Midbrain (tissue), 1 donor: Measurements from ENCODE around the gene CXCL6.

Experiments used
- DNase-seq: peaks from one replicate; lab custom pipeline; 2025; lab: John Stamatoyannopoulos, UW

CXCL6 gene

DNA sequence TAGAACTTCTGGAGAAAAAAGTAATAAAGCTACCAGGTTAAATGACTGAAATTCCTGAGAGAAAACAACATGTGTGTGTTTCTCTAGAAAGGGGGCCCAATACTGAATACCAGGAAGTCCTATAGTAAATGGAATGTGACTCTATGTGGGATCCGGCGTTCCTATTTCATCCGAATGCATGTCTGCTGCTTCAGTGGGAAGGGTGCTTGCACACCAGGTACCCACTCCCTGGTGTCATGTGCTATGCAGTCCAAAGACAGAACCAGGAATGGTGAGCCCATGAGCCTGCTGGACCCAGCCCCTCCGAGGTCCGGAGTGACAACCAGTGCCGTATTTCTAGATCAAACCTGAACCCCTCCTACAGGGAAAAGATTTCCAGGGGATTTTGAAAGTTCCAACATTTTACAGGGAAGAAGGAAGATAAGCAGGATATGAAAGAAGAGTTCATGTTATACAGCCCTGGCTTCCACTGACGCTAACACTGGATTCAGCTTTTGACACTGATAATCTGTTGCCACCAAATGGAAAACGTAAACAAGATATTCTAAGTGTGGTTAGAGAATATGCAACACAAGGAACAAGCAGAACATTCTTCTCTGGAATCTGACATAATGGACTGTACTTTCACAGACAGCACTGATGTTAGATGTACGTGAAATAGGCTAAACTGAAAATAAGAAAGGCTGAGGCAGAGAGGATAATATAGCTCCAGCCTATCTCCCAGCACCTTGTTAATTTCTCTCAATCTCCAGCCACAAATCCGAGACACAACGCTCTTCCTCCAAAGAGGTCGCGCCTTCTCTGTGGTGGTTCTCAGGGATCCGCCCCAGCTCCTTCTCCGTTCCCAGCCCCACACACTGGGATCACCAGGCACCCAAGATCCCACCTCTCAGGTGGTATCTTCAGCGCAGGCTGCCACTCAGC, 32.0 kb downstream of the CXCL6 start:
- DNase-seq, result no peak

DNA sequence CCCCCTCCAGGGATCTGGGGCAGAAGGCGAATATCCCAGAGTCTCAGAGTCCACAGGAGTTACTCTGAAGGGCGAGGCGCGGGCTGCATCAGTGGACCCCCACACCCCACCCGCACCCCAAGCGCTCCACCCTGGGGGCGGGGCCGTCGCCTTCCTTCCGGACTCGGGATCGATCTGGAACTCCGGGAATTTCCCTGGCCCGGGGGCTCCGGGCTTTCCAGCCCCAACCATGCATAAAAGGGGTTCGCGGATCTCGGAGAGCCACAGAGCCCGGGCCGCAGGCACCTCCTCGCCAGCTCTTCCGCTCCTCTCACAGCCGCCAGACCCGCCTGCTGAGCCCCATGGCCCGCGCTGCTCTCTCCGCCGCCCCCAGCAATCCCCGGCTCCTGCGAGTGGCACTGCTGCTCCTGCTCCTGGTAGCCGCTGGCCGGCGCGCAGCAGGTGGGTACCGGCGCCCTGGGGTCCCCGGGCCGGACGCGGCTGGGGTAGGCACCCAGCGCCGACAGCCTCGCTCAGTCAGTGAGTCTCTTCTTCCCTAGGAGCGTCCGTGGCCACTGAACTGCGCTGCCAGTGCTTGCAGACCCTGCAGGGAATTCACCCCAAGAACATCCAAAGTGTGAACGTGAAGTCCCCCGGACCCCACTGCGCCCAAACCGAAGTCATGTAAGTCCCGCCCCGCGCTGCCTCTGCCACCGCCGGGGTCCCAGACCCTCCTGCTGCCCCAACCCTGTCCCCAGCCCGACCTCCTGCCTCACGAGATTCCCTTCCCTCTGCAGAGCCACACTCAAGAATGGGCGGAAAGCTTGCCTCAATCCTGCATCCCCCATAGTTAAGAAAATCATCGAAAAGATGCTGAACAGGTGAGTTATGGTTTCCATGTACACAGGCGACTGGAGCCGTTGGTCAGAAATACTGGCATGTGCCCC, 32.9 kb downstream of the CXCL6 start, which contains the start of gene CXCL1:
CXCL1 (plus strand) TSS at position 264 of the 926 bp plus-strand sequence; CDS start at position 342, 78 bp downstream.
- no peak for DNase-seq

DNA sequence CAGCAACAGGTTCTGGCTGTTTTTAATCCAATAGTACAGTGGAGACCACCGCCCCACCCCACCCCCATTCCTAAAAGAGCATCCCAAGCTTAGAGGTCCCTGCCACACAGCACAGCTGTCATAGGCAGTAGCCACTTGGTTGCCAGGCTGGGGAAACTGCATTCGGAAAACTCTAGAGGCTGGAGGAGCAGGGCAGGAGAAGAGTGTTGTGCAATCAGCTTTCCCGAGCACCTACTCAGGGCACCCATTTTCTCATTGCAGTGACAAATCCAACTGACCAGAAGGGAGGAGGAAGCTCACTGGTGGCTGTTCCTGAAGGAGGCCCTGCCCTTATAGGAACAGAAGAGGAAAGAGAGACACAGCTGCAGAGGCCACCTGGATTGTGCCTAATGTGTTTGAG, 33.8 kb downstream of the CXCL6 start:
- no peak for DNase-seq

DNA sequence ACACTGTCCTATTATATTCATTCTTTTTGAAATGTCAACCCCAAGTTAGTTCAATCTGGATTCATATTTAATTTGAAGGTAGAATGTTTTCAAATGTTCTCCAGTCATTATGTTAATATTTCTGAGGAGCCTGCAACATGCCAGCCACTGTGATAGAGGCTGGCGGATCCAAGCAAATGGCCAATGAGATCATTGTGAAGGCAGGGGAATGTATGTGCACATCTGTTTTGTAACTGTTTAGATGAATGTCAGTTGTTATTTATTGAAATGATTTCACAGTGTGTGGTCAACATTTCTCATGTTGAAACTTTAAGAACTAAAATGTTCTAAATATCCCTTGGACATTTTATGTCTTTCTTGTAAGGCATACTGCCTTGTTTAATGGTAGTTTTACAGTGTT, 34.3 kb downstream of the CXCL6 start:
- DNase-seq, result no peak

DNA sequence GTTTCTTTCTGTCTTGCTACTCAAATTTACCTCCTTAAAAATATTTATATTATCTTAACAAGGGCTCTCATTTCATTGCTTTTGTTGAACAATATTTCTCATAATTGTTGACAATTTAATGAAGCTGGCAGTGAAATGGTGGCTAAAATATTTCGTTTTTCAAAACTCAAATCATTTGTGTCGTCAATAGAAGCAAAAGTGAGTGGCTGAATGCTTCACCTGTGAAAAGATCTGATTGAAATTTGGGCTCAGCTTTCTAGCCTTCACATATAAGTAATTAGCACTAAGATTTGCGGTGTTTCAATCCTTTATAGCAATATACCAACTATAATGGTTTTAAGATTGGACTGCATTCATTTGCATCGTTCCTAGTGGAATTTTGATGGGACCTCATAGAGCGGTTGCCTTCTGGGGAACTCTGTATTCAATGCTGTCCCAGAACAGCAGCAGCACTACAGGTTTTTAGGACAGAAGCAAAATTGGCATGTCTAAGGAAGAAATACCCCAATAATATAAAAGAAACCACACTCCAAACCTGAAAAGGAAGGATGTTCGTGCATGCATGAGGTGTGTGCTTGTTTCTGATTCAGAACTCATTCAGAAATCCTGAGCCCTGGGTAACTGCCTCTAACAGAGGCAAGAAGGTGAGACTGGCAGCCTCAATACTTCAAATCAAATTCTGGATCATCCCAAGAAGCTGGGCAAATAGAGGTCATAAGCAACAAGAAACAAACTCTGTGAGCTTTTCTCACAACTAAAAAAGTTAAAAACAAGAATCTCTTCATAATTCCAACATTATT, 35.2 kb downstream of the CXCL6 start:
- no peak for DNase-seq

DNA sequence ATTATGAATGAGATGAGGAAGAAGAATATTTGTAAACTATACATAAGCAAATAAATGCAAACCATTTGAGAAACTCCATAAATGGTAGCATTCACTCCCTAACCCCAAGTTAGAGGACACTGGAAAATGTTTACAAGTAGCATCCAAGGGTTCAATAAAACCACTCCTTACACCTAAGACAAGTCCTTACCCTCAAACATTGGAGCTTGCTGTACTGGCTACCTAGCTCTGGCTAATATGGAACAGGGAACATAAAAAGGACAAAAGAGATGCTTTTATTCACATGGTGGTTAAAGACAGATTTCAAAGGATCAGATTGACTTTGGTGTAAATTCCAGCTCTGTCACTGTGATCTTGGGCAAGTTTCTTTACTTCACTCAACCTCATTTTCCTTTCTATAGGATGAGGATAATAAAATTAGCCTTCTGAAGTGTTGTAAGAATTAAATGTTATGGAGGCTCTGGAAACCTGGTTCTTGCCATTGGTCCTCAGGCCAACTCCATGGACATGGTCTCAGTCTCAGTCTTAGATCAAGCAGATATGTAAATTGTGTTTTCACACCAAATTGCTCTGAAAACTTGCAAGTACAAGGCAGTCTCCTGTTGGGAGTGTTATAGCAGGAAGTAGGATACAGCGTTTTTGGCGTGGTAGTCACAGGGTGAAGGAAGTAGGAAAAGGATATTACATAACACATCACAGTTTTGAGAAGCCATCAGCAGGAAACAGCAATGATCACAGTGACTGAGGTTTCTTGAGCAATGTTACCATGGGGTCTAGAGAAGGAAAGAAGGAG, 36.0 kb downstream of the CXCL6 start:
- DNase-seq, result no peak

DNA sequence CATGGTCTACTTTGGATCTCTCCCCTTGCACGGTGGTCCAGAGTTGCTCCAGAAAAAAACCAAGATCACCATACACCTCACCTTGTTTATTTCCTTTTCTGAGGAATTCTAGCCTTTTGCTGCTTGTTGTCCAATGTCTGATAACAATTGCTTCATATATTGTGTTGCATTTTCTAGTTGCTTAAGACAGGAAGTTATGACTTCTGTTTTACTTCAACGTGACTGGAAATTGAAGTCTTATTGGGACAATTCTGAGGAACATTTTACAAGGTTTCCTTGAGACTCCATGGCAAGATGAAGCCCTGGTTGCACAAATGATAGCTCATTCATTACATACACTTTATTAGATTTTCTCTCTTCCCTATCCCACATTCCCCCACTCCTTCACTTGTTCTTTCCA, 37.9 kb downstream of the CXCL6 start:
- DNase-seq, result no peak

DNA sequence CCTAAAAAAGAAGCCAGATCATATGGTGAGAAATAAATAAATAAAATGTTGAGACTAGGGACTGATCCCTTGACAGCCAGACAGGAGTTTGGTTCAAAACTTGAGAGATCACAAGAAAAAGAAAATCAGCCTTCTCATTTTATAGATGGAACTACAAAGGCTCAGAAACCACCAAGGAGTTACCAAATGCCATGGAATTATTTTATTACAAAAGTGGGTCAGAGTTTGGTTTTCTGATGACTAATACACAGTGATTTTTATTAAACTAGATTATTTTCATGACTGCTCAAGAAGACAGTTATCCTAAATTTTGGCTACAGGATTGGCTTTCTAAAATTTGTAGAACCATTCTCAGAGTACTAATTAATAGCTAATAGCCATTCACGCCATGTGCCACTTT, 38.9 kb downstream of the CXCL6 start:
- no peak for DNase-seq

DNA sequence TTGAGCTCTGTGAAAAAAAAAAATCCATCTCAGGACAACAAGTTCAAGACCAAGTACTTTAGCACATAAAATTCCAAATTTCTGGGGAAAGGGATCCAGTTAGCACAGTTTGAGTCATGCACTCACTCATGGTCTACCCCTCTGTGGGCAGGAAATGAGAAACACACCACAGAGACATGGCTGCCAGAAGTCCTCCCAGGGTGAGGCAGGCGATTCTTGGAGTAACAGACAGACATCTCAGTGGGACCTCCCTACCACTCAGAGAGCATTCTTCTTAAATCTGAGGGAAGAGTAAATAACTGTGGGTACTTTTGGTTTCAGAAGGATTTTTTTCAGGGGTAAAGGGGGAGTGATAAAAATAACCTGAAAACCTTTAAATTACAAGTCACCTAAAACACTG, 46.8 kb downstream of the CXCL6 start:
- no peak for DNase-seq

DNA sequence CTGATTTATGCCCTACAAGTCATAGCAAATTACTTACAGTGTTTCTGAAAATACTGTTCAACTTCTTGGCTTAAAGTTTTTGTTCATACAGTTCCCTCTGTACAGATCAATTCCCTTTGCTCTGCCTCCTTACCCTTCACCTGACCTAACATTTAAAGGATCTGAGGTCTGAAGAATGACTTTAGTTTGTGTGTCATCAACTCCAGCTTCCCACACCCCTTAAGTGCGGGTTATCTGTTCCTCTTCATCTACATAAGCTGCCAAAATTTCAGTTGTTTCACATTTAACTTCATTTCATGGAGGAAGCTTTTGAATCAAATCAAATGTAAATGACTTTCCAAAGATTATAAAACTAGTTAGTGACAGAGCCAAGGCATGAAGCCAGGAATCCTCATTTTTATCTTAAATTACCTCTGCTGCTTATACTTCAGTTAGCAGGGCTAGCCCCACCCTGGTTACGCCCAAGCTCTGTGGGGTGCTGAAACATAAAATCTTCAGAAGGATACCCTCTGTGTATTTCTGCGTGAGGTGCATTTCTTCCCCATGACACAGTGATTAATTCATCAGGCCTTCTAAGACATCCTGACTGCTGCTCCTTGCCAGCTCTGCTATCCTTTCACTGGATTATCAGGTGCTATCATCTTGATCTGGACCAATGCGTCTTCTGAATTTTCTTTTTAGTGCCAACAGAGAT, 49.2 kb downstream of the CXCL6 start:
- DNase-seq, result no peak
